ENCODE measurements around the gene CD22.

CD22 gene

DNA sequence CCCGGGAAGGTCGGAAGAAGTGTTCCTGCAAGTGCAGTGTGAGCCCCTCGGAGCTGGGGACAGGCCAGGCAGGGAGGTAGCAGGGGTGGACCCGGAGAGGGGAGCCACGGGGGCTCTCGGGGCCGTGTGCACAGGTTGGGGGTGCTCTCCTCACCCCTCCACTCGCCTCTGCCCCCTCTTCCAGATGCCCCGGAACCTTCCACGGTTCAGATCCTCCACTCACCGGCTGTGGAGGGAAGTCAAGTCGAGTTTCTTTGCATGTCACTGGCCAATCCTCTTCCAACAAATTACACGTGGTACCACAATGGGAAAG lies 9.0 kb downstream of the CD22 start:
- TF ChIP-seq CTCF (conservative IDR thresholded peaks at IDR 0.05; ENCODE audit: control insufficient read depth, insufficient read depth, low read depth, low read length): no peak
- H3K4me3 ChIP-seq (ENCODE audit: control insufficient read depth, low read depth, low read length): no peak overlapping the region
- DNase-seq (ENCODE audit: low read depth): no peak

GRCh38 chr19:35340431-35340830 lies 11.4 kb downstream of the CD22 start:
- H3K4me3 ChIP-seq (ENCODE audit: control insufficient read depth, low read depth, low read length): no peak overlapping the region
- DNase-seq (ENCODE audit: low read depth): no peak
- TF ChIP-seq CTCF (conservative IDR thresholded peaks at IDR 0.05; ENCODE audit: control insufficient read depth, insufficient read depth, low read depth, low read length): no peak

DNA sequence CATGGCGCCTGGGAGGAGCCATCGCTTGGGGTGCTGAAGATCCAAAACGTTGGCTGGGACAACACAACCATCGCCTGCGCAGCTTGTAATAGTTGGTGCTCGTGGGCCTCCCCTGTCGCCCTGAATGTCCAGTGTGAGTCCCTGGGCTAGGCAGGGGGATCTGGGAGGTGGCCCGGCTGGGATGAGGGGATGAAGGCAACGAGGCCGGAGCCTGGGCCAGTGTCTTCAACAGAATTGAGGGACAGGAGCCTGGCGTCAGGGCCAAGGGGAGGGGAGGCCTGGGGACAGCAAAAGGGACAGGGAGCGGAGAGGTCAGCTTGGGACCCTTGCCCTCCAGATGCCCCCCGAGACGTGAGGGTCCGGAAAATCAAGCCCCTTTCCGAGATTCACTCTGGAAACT lies 12.0 kb downstream of the CD22 start:
- no peak for DNase-seq (ENCODE audit: low read depth)
- no peak for TF ChIP-seq CTCF (conservative IDR thresholded peaks at IDR 0.05; ENCODE audit: control insufficient read depth, insufficient read depth, low read depth, low read length)
- no peak overlapping the region for H3K4me3 ChIP-seq (ENCODE audit: control insufficient read depth, low read depth, low read length)

- DNase-seq (ENCODE audit: low read depth): no peak
- TF ChIP-seq CTCF (conservative IDR thresholded peaks at IDR 0.05; ENCODE audit: control insufficient read depth, insufficient read depth, low read depth, low read length): no peak
- H3K4me3 ChIP-seq (ENCODE audit: control insufficient read depth, low read depth, low read length): no peak overlapping the region
Measured at GRCh38 chr19:35341565-35342225, 12.7 kb downstream of the CD22 start.

- DNase-seq (ENCODE audit: low read depth): no peak
- H3K4me3 ChIP-seq (ENCODE audit: control insufficient read depth, low read depth, low read length): no peak overlapping the region
- TF ChIP-seq CTCF (conservative IDR thresholded peaks at IDR 0.05; ENCODE audit: control insufficient read depth, insufficient read depth, low read depth, low read length): no peak
Measured at GRCh38 chr19:35342430-35342829, 13.4 kb downstream of the CD22 start.

- no peak overlapping the region for H3K4me3 ChIP-seq (ENCODE audit: control insufficient read depth, low read depth, low read length)
- no peak for TF ChIP-seq CTCF (conservative IDR thresholded peaks at IDR 0.05; ENCODE audit: control insufficient read depth, insufficient read depth, low read depth, low read length)
- no peak for DNase-seq (ENCODE audit: low read depth)
Measured at GRCh38 chr19:35344511-35345031, 15.6 kb downstream of the CD22 start.

GRCh38 chr19:35345671-35346111 lies 16.7 kb downstream of the CD22 start:
- no peak for TF ChIP-seq CTCF (conservative IDR thresholded peaks at IDR 0.05; ENCODE audit: control insufficient read depth, insufficient read depth, low read depth, low read length)
- DNase-seq (ENCODE audit: low read depth): no peak
- no peak overlapping the region for H3K4me3 ChIP-seq (ENCODE audit: control insufficient read depth, low read depth, low read length)

Data from fibroblast of mammary gland (primary cell).